Activated T-cell treated with anti-CD3 and anti-CD28 coated beads, Interleukin-2, amount 50 U/mL, for 4 hours (primary cell): Measurements from ENCODE around the gene RALGAPA2. TPM values are rescaled to one million over a fixed set of nuclear protein-coding genes. Genes with fewer than 3 reads are reported as not detected.

Experiments used
- ATAC-seq, 2 donors: fragments of 200-7000 bp; cut with Tn5 transposase; one replicate each; pipeline ENCODE4 v1.10.0; 2021
- DNase-seq: peaks from one replicate; pipeline ENCODE4 v3.0.0-alpha.2; 2020
- H3K27me3 Mint-ChIP-seq: one replicate; pipeline ENCODE4 v1.8.0; 2021; ENCODE audit warnings: low read depth, mixed read lengths
- H3K36me3 Mint-ChIP-seq: one replicate; pipeline ENCODE4 v1.8.0; 2022; ENCODE audit warnings: mixed read lengths; ENCODE audit not compliant: insufficient read depth
- H3K4me1 Mint-ChIP-seq: one replicate; pipeline ENCODE4 v1.8.0; 2021; ENCODE audit warnings: low read depth, mixed read lengths
- H3K4me3 Mint-ChIP-seq: one replicate; pipeline ENCODE4 v1.8.0; 2021; ENCODE audit warnings: mild to moderate bottlenecking, moderate library complexity, mixed read lengths
- H3K9me3 Mint-ChIP-seq: one replicate; pipeline ENCODE4 v1.8.0; 2021; ENCODE audit warnings: mixed read lengths
- total RNA-seq, 3 donors: library from RNA; stranded (reverse); gene quantifications; one replicate each; pipeline ENCODE4 v1.2.1, GENCODE V29; 2021

RALGAPA2 gene
- total RNA-seq, 3 donors from 2014 or later, result 5.9 to 8.3 (median 7.2) TPM

- H3K4me3 Mint-ChIP-seq, result no peak overlapping the region
- H3K27me3 Mint-ChIP-seq, result no peaks in the 10 kb centered on the region
- H3K36me3 Mint-ChIP-seq, result peaks cover 38% of the 10 kb centered on the region
- H3K4me1 Mint-ChIP-seq, result no peaks in the 10 kb centered on the region
- DNase-seq, result no peak
- ATAC-seq, result no peak
- H3K9me3 Mint-ChIP-seq, result no peaks in the 10 kb centered on the region
These were observed 184.8 kb downstream of the RALGAPA2 start for GRCh38 chr20:20527661-20528060.

- H3K36me3 Mint-ChIP-seq, result peaks cover 32% of the 10 kb centered on the region
- no peak for ATAC-seq
- H3K4me3 Mint-ChIP-seq, result no peak overlapping the region
- H3K27me3 Mint-ChIP-seq, result no peaks in the 10 kb centered on the region
- DNase-seq, result no peak
- no peaks in the 10 kb centered on the region for H3K9me3 Mint-ChIP-seq
- H3K4me1 Mint-ChIP-seq, result no peaks in the 10 kb centered on the region
These were observed 186.7 kb downstream of the RALGAPA2 start for GRCh38 chr20:20525756-20526155.

GRCh38 chr20:20525214-20525613 is 187.2 kb downstream of the RALGAPA2 start:
- H3K9me3 Mint-ChIP-seq, result no peaks in the 10 kb centered on the region
- H3K27me3 Mint-ChIP-seq, result no peaks in the 10 kb centered on the region
- no peaks in the 10 kb centered on the region for H3K4me1 Mint-ChIP-seq
- no peak overlapping the region for H3K4me3 Mint-ChIP-seq
- no peak for ATAC-seq
- H3K36me3 Mint-ChIP-seq, result peaks cover 35% of the 10 kb centered on the region
- no peak for DNase-seq

- H3K4me1 Mint-ChIP-seq, result no peaks in the 10 kb centered on the region
- DNase-seq (no peak), ATAC-seq (no peak)
- H3K36me3 Mint-ChIP-seq, result peaks cover 35% of the 10 kb centered on the region
- H3K27me3 Mint-ChIP-seq, result no peaks in the 10 kb centered on the region
- H3K9me3 Mint-ChIP-seq, result no peaks in the 10 kb centered on the region
- no peak overlapping the region for H3K4me3 Mint-ChIP-seq
These were observed 187.7 kb downstream of the RALGAPA2 start for GRCh38 chr20:20524756-20525155.

- Mint-ChIP-seq H3K36me3 (peaks cover 38% of the 10 kb centered on the region), H3K9me3 (no peaks in the 10 kb centered on the region), H3K4me3 (no peak overlapping the region), H3K27me3 (no peaks in the 10 kb centered on the region), H3K4me1 (no peaks in the 10 kb centered on the region)
- ATAC-seq (no peak), DNase-seq (no peak)
These were observed 190.7 kb downstream of the RALGAPA2 start for GRCh38 chr20:20521736-20522135.

GRCh38 chr20:20520776-20521175 is 191.7 kb downstream of the RALGAPA2 start:
- no peaks in the 10 kb centered on the region for H3K9me3 Mint-ChIP-seq
- ATAC-seq (no peak), DNase-seq (no peak)
- no peak overlapping the region for H3K4me3 Mint-ChIP-seq
- no peaks in the 10 kb centered on the region for H3K4me1 Mint-ChIP-seq
- H3K36me3 Mint-ChIP-seq, result peaks cover 46% of the 10 kb centered on the region
- no peaks in the 10 kb centered on the region for H3K27me3 Mint-ChIP-seq

GRCh38 chr20:20519269-20519668 is 193.2 kb downstream of the RALGAPA2 start:
- no peak for ATAC-seq
- no peak for DNase-seq

GRCh38 chr20:20518263-20518662 is 194.2 kb downstream of the RALGAPA2 start:
- Mint-ChIP-seq H3K27me3 (no peaks in the 10 kb centered on the region), H3K4me3 (no peak overlapping the region), H3K9me3 (peaks cover 7% of the 10 kb centered on the region), H3K36me3 (peaks cover 63% of the 10 kb centered on the region), H3K4me1 (no peaks in the 10 kb centered on the region)
- DNase-seq (no peak), ATAC-seq (no peak)

More at GRCh38 chr20:20519269-20519668, 193.2 kb downstream of the RALGAPA2 start:
- Mint-ChIP-seq H3K27me3 (no peaks in the 10 kb centered on the region), H3K9me3 (peaks cover 3% of the 10 kb centered on the region), H3K4me3 (no peak overlapping the region), H3K4me1 (no peaks in the 10 kb centered on the region), H3K36me3 (peaks cover 53% of the 10 kb centered on the region)

- no peaks in the 10 kb centered on the region for H3K27me3 Mint-ChIP-seq
- no peaks in the 10 kb centered on the region for H3K4me1 Mint-ChIP-seq
- H3K9me3 Mint-ChIP-seq, result peaks cover 7% of the 10 kb centered on the region
- no peak for ATAC-seq
- DNase-seq, result no peak
- H3K4me3 Mint-ChIP-seq, result no peak overlapping the region
- peaks cover 73% of the 10 kb centered on the region for H3K36me3 Mint-ChIP-seq
These were observed 195.1 kb downstream of the RALGAPA2 start for GRCh38 chr20:20517296-20517695.

GRCh38 chr20:20513720-20514119 is 198.7 kb downstream of the RALGAPA2 start:
- DNase-seq, result no peak
- H3K9me3 Mint-ChIP-seq, result peaks cover 7% of the 10 kb centered on the region
- H3K36me3 Mint-ChIP-seq, result peaks cover 79% of the 10 kb centered on the region
- H3K4me1 Mint-ChIP-seq, result no peaks in the 10 kb centered on the region
- H3K4me3 Mint-ChIP-seq, result no peak overlapping the region
- H3K27me3 Mint-ChIP-seq, result no peaks in the 10 kb centered on the region
- no peak for ATAC-seq

- Mint-ChIP-seq H3K4me1 (peaks cover 4% of the 10 kb centered on the region), H3K36me3 (peaks cover 50% of the 10 kb centered on the region), H3K4me3 (no peak overlapping the region), H3K9me3 (no peaks in the 10 kb centered on the region), H3K27me3 (no peaks in the 10 kb centered on the region)
- no peak for DNase-seq
- peak in 1 of 2 donors; percentile 30 for ATAC-seq
These were observed 206.9 kb downstream of the RALGAPA2 start for GRCh38 chr20:20505554-20505953.

GRCh38 chr20:20503777-20504530 is 208.5 kb downstream of the RALGAPA2 start:
- H3K27me3 Mint-ChIP-seq, result no peaks in the 10 kb centered on the region
- no peak overlapping the region for H3K4me3 Mint-ChIP-seq
- H3K4me1 Mint-ChIP-seq, result peaks cover 4% of the 10 kb centered on the region
- ATAC-seq (no peak), DNase-seq (no peak)
- H3K36me3 Mint-ChIP-seq, result peaks cover 43% of the 10 kb centered on the region
- H3K9me3 Mint-ChIP-seq, result no peaks in the 10 kb centered on the region

GRCh38 chr20:20501128-20501527 is 211.3 kb downstream of the RALGAPA2 start:
- no peaks in the 10 kb centered on the region for H3K27me3 Mint-ChIP-seq
- no peaks in the 10 kb centered on the region for H3K9me3 Mint-ChIP-seq
- peaks cover 26% of the 10 kb centered on the region for H3K4me1 Mint-ChIP-seq
- ATAC-seq, result peak in 1 of 2 donors; percentile 16
- DNase-seq, result no peak
- no peak overlapping the region for H3K4me3 Mint-ChIP-seq
- peaks cover 52% of the 10 kb centered on the region for H3K36me3 Mint-ChIP-seq

GRCh38 chr20:20500312-20500711 is 212.1 kb downstream of the RALGAPA2 start:
- ATAC-seq, result no peak
- DNase-seq, result no peak
- Mint-ChIP-seq H3K4me1 (peaks cover 34% of the 10 kb centered on the region), H3K36me3 (peaks cover 54% of the 10 kb centered on the region), H3K27me3 (no peaks in the 10 kb centered on the region), H3K4me3 (no peak overlapping the region), H3K9me3 (no peaks in the 10 kb centered on the region)

GRCh38 chr20:20499439-20499838 is 213.0 kb downstream of the RALGAPA2 start:
- Mint-ChIP-seq H3K4me3 (no peak overlapping the region), H3K27me3 (no peaks in the 10 kb centered on the region), H3K36me3 (peaks cover 50% of the 10 kb centered on the region), H3K4me1 (peaks cover 31% of the 10 kb centered on the region), H3K9me3 (no peaks in the 10 kb centered on the region)
- no peak for DNase-seq
- no peak for ATAC-seq
